Measurements from ENCODE around the gene XYLT1. TPM values are rescaled to one million over a fixed set of nuclear protein-coding genes. Genes with fewer than 3 reads are reported as not detected.

XYLT1 gene
- total and polyA plus RNA-seq, 5 donors = 2.5 to 37.8 (median 11.7) TPM

GRCh38 chr16:17356243-17356933 lies 114.4 kb downstream of the XYLT1 start:
- Histone ChIP-seq H3K9me3 (ENCODE audit: control insufficient read depth, low read length) (no peaks in the 10 kb centered on the region), H3K27ac (ENCODE audit: low read length) (no peak overlapping the region), H3K4me3 (ENCODE audit: low read length) (no peak overlapping the region), H3K4me1 (ENCODE audit: control insufficient read depth, insufficient read depth, low read length) (peaks cover 12% of the 10 kb centered on the region), H3K27me3 (ENCODE audit: control insufficient read depth, insufficient read depth) (no peaks in the 10 kb centered on the region)
- DNase-seq (no peak), ATAC-seq (no peak)
- 71% methylated on average over 11 of the region's 11 CpGs for WGBS
- intact Hi-C loops (cut with DNase I) = no loop called here

GRCh38 chr16:17354685-17355084 lies 116.1 kb downstream of the XYLT1 start:
- DNase-seq = no peak
- Histone ChIP-seq H3K9me3 (ENCODE audit: control insufficient read depth, low read length) (no peaks in the 10 kb centered on the region), H3K27me3 (ENCODE audit: control insufficient read depth, insufficient read depth) (no peaks in the 10 kb centered on the region), H3K27ac (ENCODE audit: low read length) (no peak overlapping the region), H3K4me1 (ENCODE audit: control insufficient read depth, insufficient read depth, low read length) (peaks cover 7% of the 10 kb centered on the region), H3K4me3 (ENCODE audit: low read length) (no peak overlapping the region)
- WGBS = 68% methylated on average over 4 of the region's 4 CpGs
- ATAC-seq = no peak
- intact Hi-C loops (cut with DNase I) = no loop called here

GRCh38 chr16:17354141-17354601 lies 116.6 kb downstream of the XYLT1 start:
- WGBS = 70% methylated on average over 10 of the region's 10 CpGs
- H3K27me3 ChIP-seq (ENCODE audit: control insufficient read depth, insufficient read depth) = no peaks in the 10 kb centered on the region
- DNase-seq = no peak
- intact Hi-C loops (cut with DNase I) = no loop called here
- no peak for ATAC-seq
- no peak overlapping the region for H3K4me3 ChIP-seq (ENCODE audit: low read length)
- no peaks in the 10 kb centered on the region for H3K9me3 ChIP-seq (ENCODE audit: control insufficient read depth, low read length)
- H3K4me1 ChIP-seq (ENCODE audit: control insufficient read depth, insufficient read depth, low read length) = peaks cover 2% of the 10 kb centered on the region
- H3K27ac ChIP-seq (ENCODE audit: low read length) = no peak overlapping the region

- no peak overlapping the region for H3K27ac ChIP-seq (ENCODE audit: low read length)
- no peak for DNase-seq
- no peak for ATAC-seq
- intact Hi-C loops (cut with DNase I) = no loop called here
- no peaks in the 10 kb centered on the region for H3K4me1 ChIP-seq (ENCODE audit: control insufficient read depth, insufficient read depth, low read length)
- 59% methylated on average over 3 of the region's 3 CpGs for WGBS
- no peak overlapping the region for H3K4me3 ChIP-seq (ENCODE audit: low read length)
- H3K9me3 ChIP-seq (ENCODE audit: control insufficient read depth, low read length) = no peaks in the 10 kb centered on the region
- H3K27me3 ChIP-seq (ENCODE audit: control insufficient read depth, insufficient read depth) = no peaks in the 10 kb centered on the region
Observed at GRCh38 chr16:17353561-17353960, 117.2 kb downstream of the XYLT1 start.

GRCh38 chr16:17351441-17352035 lies 119.2 kb downstream of the XYLT1 start:
- WGBS = 81% methylated on average over 6 of the region's 6 CpGs
- intact Hi-C loops (cut with DNase I) = no loop called here
- Histone ChIP-seq H3K4me3 (ENCODE audit: low read length) (no peak overlapping the region), H3K4me1 (ENCODE audit: control insufficient read depth, insufficient read depth, low read length) (peaks cover 12% of the 10 kb centered on the region), H3K9me3 (ENCODE audit: control insufficient read depth, low read length) (no peaks in the 10 kb centered on the region), H3K27me3 (ENCODE audit: control insufficient read depth, insufficient read depth) (no peaks in the 10 kb centered on the region), H3K27ac (ENCODE audit: low read length) (no peak overlapping the region)
- DNase-seq (no peak), ATAC-seq (no peak)

GRCh38 chr16:17350207-17350606 lies 120.6 kb downstream of the XYLT1 start:
- Histone ChIP-seq H3K9me3 (ENCODE audit: control insufficient read depth, low read length) (no peaks in the 10 kb centered on the region), H3K4me1 (ENCODE audit: control insufficient read depth, insufficient read depth, low read length) (peaks cover 15% of the 10 kb centered on the region), H3K27me3 (ENCODE audit: control insufficient read depth, insufficient read depth) (no peaks in the 10 kb centered on the region), H3K4me3 (ENCODE audit: low read length) (no peak overlapping the region), H3K27ac (ENCODE audit: low read length) (no peak overlapping the region)
- intact Hi-C loops (cut with DNase I) = no loop called here
- no peak for DNase-seq
- WGBS = 85% methylated on average over 4 of the region's 4 CpGs
- no peak for ATAC-seq

GRCh38 chr16:17348826-17349225 lies 121.9 kb downstream of the XYLT1 start:
- no peaks in the 10 kb centered on the region for H3K27me3 ChIP-seq (ENCODE audit: control insufficient read depth, insufficient read depth)
- peaks cover 15% of the 10 kb centered on the region for H3K4me1 ChIP-seq (ENCODE audit: control insufficient read depth, insufficient read depth, low read length)
- 94% methylated on average over 11 of the region's 11 CpGs for WGBS
- intact Hi-C loops (cut with DNase I) = loop anchor here in 1 of 4 donors (10.0 kb wide), 1 partner anchor 74 kb away; no protein-coding TSS in a partner anchor
- H3K9me3 ChIP-seq (ENCODE audit: control insufficient read depth, low read length) = no peaks in the 10 kb centered on the region
- H3K27ac ChIP-seq (ENCODE audit: low read length) = no peak overlapping the region
- no peak overlapping the region for H3K4me3 ChIP-seq (ENCODE audit: low read length)
- DNase-seq (no peak), ATAC-seq (no peak)

GRCh38 chr16:17348042-17348783 lies 122.5 kb downstream of the XYLT1 start:
- Histone ChIP-seq H3K4me1 (ENCODE audit: control insufficient read depth, insufficient read depth, low read length) (peaks cover 16% of the 10 kb centered on the region), H3K27me3 (ENCODE audit: control insufficient read depth, insufficient read depth) (no peaks in the 10 kb centered on the region), H3K4me3 (ENCODE audit: low read length) (no peak overlapping the region), H3K27ac (ENCODE audit: low read length) (peak overlapping the region; percentile 62), H3K9me3 (ENCODE audit: control insufficient read depth, low read length) (no peaks in the 10 kb centered on the region)
- intact Hi-C loops (cut with DNase I) = loop anchor here in 1 of 4 donors (10.0 kb wide), 1 partner anchor 73 kb away; no protein-coding TSS in a partner anchor
- no peak for ATAC-seq
- WGBS = 90% methylated on average over 11 of the region's 11 CpGs
- no peak for DNase-seq

GRCh38 chr16:17347624-17348023 lies 123.1 kb downstream of the XYLT1 start:
- Histone ChIP-seq H3K9me3 (ENCODE audit: control insufficient read depth, low read length) (no peaks in the 10 kb centered on the region), H3K27me3 (ENCODE audit: control insufficient read depth, insufficient read depth) (no peaks in the 10 kb centered on the region), H3K27ac (ENCODE audit: low read length) (peak overlapping the region; percentile 88), H3K4me1 (ENCODE audit: control insufficient read depth, insufficient read depth, low read length) (peaks cover 19% of the 10 kb centered on the region), H3K4me3 (ENCODE audit: low read length) (no peak overlapping the region)
- 47% methylated on average over 5 of the region's 5 CpGs for WGBS
- intact Hi-C loops (cut with DNase I) = loop anchor here in 1 of 4 donors (10.0 kb wide), 1 partner anchor 73 kb away; no protein-coding TSS in a partner anchor
- peak; percentile 73 to 86 for ATAC-seq
- peak; percentile 49 to 85 (median 85) for DNase-seq

GRCh38 chr16:17346621-17347569 lies 123.9 kb downstream of the XYLT1 start:
- 61% methylated on average over 12 of the region's 12 CpGs for WGBS
- H3K9me3 ChIP-seq (ENCODE audit: control insufficient read depth, low read length) = no peaks in the 10 kb centered on the region
- DNase-seq (no peak), ATAC-seq (peak; percentile 37 to 67)
- intact Hi-C loops (cut with DNase I) = loop anchor here in 1 of 4 donors (10.0 kb wide), 1 partner anchor 72 kb away; no protein-coding TSS in a partner anchor
- no peaks in the 10 kb centered on the region for H3K27me3 ChIP-seq (ENCODE audit: control insufficient read depth, insufficient read depth)
- no peak overlapping the region for H3K4me3 ChIP-seq (ENCODE audit: low read length)
- H3K4me1 ChIP-seq (ENCODE audit: control insufficient read depth, insufficient read depth, low read length) = peaks cover 22% of the 10 kb centered on the region
- peak overlapping the region; percentile 88 for H3K27ac ChIP-seq (ENCODE audit: low read length)
